Myometrial cell (primary cell): ENCODE results near the gene NET1. TPM values are rescaled to one million over a fixed set of nuclear protein-coding genes. Genes with fewer than 3 reads are reported as not detected.

ENCODE experiments used
- total RNA-seq: library from RNA; depleted of rRNA; stranded (reverse); fragments of >200 nt; gene quantifications from 2 replicates; pipeline ENCODE4 v1.2.3, GENCODE V29; 2015

NET1 gene
- 28.5 and 39.7 TPM in 2 replicates for total RNA-seq

DNA sequence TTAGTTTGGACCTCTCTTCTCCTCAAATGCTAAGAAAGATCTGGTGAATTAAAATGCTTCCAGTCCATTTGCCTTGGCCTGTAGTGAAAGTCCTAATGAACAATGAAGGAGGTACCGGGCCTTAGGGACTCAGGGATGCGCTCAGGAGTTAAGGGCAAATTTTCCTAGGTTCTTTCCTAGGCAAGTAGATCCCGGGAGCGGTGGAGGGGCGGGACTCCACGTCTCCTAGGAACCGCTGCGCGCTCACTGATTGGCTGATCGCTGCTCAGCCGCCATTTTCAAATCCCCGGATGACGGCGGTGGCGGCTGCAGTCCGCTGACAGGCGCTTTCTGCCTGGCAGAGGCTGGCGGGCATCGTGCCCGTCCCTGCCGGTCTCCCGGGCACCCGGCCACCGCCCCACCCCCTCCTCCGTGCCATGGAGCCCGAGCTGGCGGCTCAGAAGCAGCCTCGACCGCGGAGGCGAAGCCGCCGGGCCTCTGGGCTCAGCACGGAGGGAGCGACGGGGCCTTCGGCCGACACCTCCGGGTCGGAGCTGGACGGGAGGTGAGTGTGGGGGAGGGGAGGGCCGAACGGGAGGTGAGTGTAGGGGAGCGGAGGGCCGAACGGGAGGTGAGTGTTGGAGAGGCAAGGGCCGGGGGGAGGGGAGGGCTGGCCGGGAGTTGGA lies at the start of gene NET1:
Gene NET1, plus strand, starts transcription at position 281 of the 665 bp plus-strand sequence. Its CDS starts 136 bp downstream, at position 417.

DNA sequence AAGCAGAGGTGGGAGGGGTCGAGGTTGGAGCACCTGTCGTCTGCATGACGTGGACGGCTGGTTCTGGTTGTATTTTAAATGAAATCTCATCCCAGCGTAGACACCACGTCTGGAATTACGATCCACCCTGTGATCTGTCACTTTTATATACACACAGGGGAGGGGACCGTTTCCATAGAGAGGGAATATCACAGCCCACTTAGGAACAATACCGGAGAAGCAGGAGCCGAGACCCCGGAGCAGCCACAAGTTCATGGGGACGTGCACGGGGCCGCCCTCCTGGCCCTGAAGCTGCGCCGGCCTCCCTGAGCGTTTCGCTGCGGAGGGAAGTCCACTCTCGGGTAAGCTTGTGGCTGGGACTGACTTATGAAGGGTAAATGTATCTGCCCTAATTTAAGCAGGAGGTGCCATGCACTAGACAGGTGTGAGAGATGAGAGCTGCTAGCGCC lies 47.4 kb upstream of the NET1 start, which contains the start of gene UCN3:
Gene UCN3, plus strand, starts transcription at position 77 of the 449 bp plus-strand sequence. CDS start 8,755 bp downstream, outside the sequence.

GRCh38 chr10:5404208-5405041 lies 7.9 kb upstream of the NET1 start, which contains the start of gene TUBAL3:
Gene TUBAL3, minus strand, starts transcription at chr10:5404828. Its CDS starts 36 bp downstream, at chr10:5404792.

GRCh38 chr10:5499493-5500140 lies 87.3 kb downstream of the NET1 start, which contains the start of gene CALML5:
Gene CALML5, minus strand, starts transcription at chr10:5499570. Its CDS starts 132 bp downstream, at chr10:5499438.

Other genes starting within 250 kb of the NET1 start
- gene AKR1C8, start 227.4 kb upstream of the NET1 start, total RNA-seq, result not detected in 2 replicates
- not detected in 2 replicates for gene AKR1C4, start 215.7 kb upstream of the NET1 start, total RNA-seq
- gene UCN3, start 47.6 kb upstream of the NET1 start, total RNA-seq, result not detected in 2 replicates
- not detected in 2 replicates for gene TUBAL3, start 7.7 kb upstream of the NET1 start, total RNA-seq
- not detected in 2 replicates for gene CALML5, start 87.0 kb downstream of the NET1 start, total RNA-seq
- not detected in 2 replicates for gene CALML3, start 112.4 kb downstream of the NET1 start, total RNA-seq